NT2/D1 (cell line): ENCODE measurements around the gene NACAD.

Source experiments
- SUZ12 ChIP-seq: IDR thresholded peaks from 2 replicates; pipeline ENCODE4 v1.6.1; 2011; ENCODE audit not compliant: insufficient read length, insufficient read depth; ENCODE audit errors: extremely low read depth
- YY1 ChIP-seq: IDR thresholded peaks from 2 replicates; pipeline ENCODE4 v1.6.1; 2011; ENCODE audit not compliant: insufficient read length, insufficient read depth
- ZNF274 ChIP-seq: IDR thresholded peaks from 2 replicates; pipeline ENCODE4 v1.6.1; 2011; ENCODE audit warnings: mild to moderate bottlenecking, low read depth, low read length

DNA sequence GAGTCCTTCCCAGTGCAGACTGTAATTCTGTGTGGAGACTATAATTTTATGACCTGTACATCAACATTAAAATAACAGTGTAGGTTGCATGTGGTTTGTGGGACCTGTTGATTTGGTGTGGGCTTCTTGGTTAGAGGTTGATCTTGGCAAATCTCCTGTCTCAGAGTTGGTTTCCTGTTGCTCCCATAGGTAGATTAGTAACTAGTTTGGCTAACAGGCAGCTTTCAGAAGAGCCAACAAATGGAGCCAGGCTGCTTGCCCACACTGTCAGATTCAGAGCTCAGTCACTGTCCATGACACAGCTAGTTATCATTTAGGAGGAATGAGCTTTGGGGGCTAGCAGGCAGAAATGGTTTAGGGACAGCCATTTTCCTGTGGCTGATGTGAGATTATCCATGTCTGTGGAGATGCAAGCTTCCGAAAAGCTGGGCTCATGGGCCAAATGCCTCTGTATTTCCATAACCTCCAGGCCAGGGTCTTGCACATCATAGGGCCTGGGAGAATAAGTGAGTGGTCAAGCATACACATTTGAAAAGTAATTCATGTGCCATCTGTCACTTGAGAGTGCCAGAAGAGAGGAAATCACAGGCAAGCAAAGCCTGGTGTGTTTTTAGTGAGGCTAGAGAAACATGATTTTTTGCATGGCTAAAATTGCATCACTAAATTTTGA, 55.4 kb downstream of the NACAD start:
- TF ChIP-seq ZNF274 (no peak), YY1 (no peak), SUZ12 (no peak)
